Mucosa of rectum (tissue), 2 donors: Measurements from ENCODE around the gene CEP72.

Experiments used
- H3K27ac ChIP-seq, 2 donors: one replicate each; pipeline ENCODE4 v1.7.0; 2013; ENCODE audit warnings: inconsistent platforms in 2 of 2, low read depth in 2 of 2, low read length in 2 of 2
- H3K27me3 ChIP-seq, 2 donors: one replicate each; pipeline ENCODE4 v1.7.0; 2013; ENCODE audit warnings: low read length in 2 of 2; ENCODE audit not compliant: control insufficient read depth in 2 of 2, insufficient read depth in 2 of 2
- H3K36me3 ChIP-seq, 2 donors: one replicate each; pipeline ENCODE4 v1.7.0; 2013; ENCODE audit warnings: low read length in 2 of 2; ENCODE audit not compliant: control insufficient read depth in 2 of 2, insufficient read depth in 2 of 2
- H3K4me1 ChIP-seq, 2 donors: one replicate each; pipeline ENCODE4 v1.7.0; 2013; ENCODE audit warnings: low read length in 2 of 2, mild to moderate bottlenecking in 1 of 2; ENCODE audit not compliant: control insufficient read depth in 2 of 2, insufficient read depth in 2 of 2
- H3K4me3 ChIP-seq, 2 donors: one replicate each; pipeline ENCODE4 v1.7.0; 2013; ENCODE audit warnings: low read length in 2 of 2
- H3K9ac ChIP-seq, 2 donors: one replicate each; pipeline ENCODE4 v1.7.0; 2013; ENCODE audit warnings: low read length in 2 of 2, low read depth in 1 of 2, mild to moderate bottlenecking in 1 of 2
- H3K9me3 ChIP-seq, 2 donors: one replicate each; pipeline ENCODE4 v1.7.0; 2013; ENCODE audit warnings: low read length in 2 of 2; ENCODE audit not compliant: control insufficient read depth in 2 of 2
- donor health status: healthy.
- donor health status: Normal muscosa, but diverticular disease.

Gene CEP72

GRCh38 chr5:612498-613424 lies 621 bp downstream of the CEP72 start:
- H3K9me3 ChIP-seq, result no peaks in the 10 kb centered on the region
- H3K36me3 ChIP-seq, result no peaks in the 10 kb centered on the region
- H3K4me3 ChIP-seq, result peak overlapping the region; percentile 70 to 78
- H3K27ac ChIP-seq, result no peak overlapping the region
- H3K27me3 ChIP-seq, result peaks cover 2 to 3% of the 10 kb centered on the region in 2 donors
- H3K4me1 ChIP-seq, result peaks cover 0 to 10% of the 10 kb centered on the region in 2 donors
- peak overlapping the region in 1 of 2 donors; percentile 66 for H3K9ac ChIP-seq

GRCh38 chr5:616484-617039 lies 4.4 kb downstream of the CEP72 start:
- Histone ChIP-seq H3K4me1 (peaks cover 0 to 6% of the 10 kb centered on the region in 2 donors), H3K36me3 (peaks cover 12 to 20% of the 10 kb centered on the region in 2 donors), H3K9me3 (no peaks in the 10 kb centered on the region), H3K27me3 (no peaks in the 10 kb centered on the region), H3K9ac (no peak overlapping the region), H3K4me3 (no peak overlapping the region), H3K27ac (no peak overlapping the region)

GRCh38 chr5:617896-618295 lies 5.8 kb downstream of the CEP72 start:
- Histone ChIP-seq H3K9me3 (no peaks in the 10 kb centered on the region), H3K27me3 (no peaks in the 10 kb centered on the region), H3K36me3 (peaks cover 12 to 20% of the 10 kb centered on the region in 2 donors), H3K4me1 (peaks cover 0 to 2% of the 10 kb centered on the region in 2 donors), H3K4me3 (no peak overlapping the region), H3K9ac (no peak overlapping the region), H3K27ac (no peak overlapping the region)

- Histone ChIP-seq H3K9me3 (no peaks in the 10 kb centered on the region), H3K4me1 (no peaks in the 10 kb centered on the region), H3K36me3 (peaks cover 12 to 20% of the 10 kb centered on the region in 2 donors), H3K9ac (no peak overlapping the region), H3K27ac (no peak overlapping the region), H3K4me3 (no peak overlapping the region), H3K27me3 (no peaks in the 10 kb centered on the region)
Observed at GRCh38 chr5:618450-618849, 6.3 kb downstream of the CEP72 start.

GRCh38 chr5:619444-619843 lies 7.3 kb downstream of the CEP72 start:
- Histone ChIP-seq H3K36me3 (peaks cover 12 to 22% of the 10 kb centered on the region in 2 donors), H3K9ac (no peak overlapping the region), H3K27ac (no peak overlapping the region), H3K4me1 (no peaks in the 10 kb centered on the region), H3K4me3 (no peak overlapping the region), H3K9me3 (no peaks in the 10 kb centered on the region), H3K27me3 (no peaks in the 10 kb centered on the region)

- no peak overlapping the region for H3K4me3 ChIP-seq
- no peaks in the 10 kb centered on the region for H3K9me3 ChIP-seq
- no peak overlapping the region for H3K27ac ChIP-seq
- no peaks in the 10 kb centered on the region for H3K4me1 ChIP-seq
- H3K9ac ChIP-seq, result no peak overlapping the region
- peaks cover 14 to 29% of the 10 kb centered on the region in 2 donors for H3K36me3 ChIP-seq
- H3K27me3 ChIP-seq, result no peaks in the 10 kb centered on the region
Observed at GRCh38 chr5:620152-620551, 8.0 kb downstream of the CEP72 start.

- Histone ChIP-seq H3K4me1 (no peaks in the 10 kb centered on the region), H3K36me3 (peaks cover 14 to 33% of the 10 kb centered on the region in 2 donors), H3K4me3 (no peak overlapping the region), H3K9me3 (no peaks in the 10 kb centered on the region), H3K27ac (no peak overlapping the region), H3K27me3 (no peaks in the 10 kb centered on the region), H3K9ac (no peak overlapping the region)
Observed at GRCh38 chr5:620586-621180, 8.5 kb downstream of the CEP72 start.

- no peak overlapping the region for H3K4me3 ChIP-seq
- no peaks in the 10 kb centered on the region for H3K27me3 ChIP-seq
- no peaks in the 10 kb centered on the region for H3K9me3 ChIP-seq
- no peak overlapping the region for H3K27ac ChIP-seq
- no peak overlapping the region for H3K9ac ChIP-seq
- no peaks in the 10 kb centered on the region for H3K4me1 ChIP-seq
- H3K36me3 ChIP-seq, result peaks cover 14 to 34% of the 10 kb centered on the region in 2 donors
Observed at GRCh38 chr5:621341-621761, 9.2 kb downstream of the CEP72 start.

- Histone ChIP-seq H3K9ac (no peak overlapping the region), H3K27ac (no peak overlapping the region), H3K27me3 (no peaks in the 10 kb centered on the region), H3K9me3 (no peaks in the 10 kb centered on the region), H3K4me1 (no peaks in the 10 kb centered on the region), H3K4me3 (no peak overlapping the region), H3K36me3 (peaks cover 14 to 34% of the 10 kb centered on the region in 2 donors)
Observed at GRCh38 chr5:622359-622758, 10.2 kb downstream of the CEP72 start.

- H3K36me3 ChIP-seq, result peaks cover 14 to 35% of the 10 kb centered on the region in 2 donors
Observed at GRCh38 chr5:622946-623522, 10.9 kb downstream of the CEP72 start.

More at GRCh38 chr5:622946-623522, 10.9 kb downstream of the CEP72 start:
- H3K27ac ChIP-seq, result no peak overlapping the region
- H3K9ac ChIP-seq, result no peak overlapping the region
- no peaks in the 10 kb centered on the region for H3K27me3 ChIP-seq
- no peaks in the 10 kb centered on the region for H3K4me1 ChIP-seq
- H3K4me3 ChIP-seq, result no peak overlapping the region
- no peaks in the 10 kb centered on the region for H3K9me3 ChIP-seq
